ENCODE measurements around the gene PHF2. TPM values are rescaled to one million over a fixed set of nuclear protein-coding genes. Genes with fewer than 3 reads are reported as not detected.

PHF2 gene
- total RNA-seq, 4 donors from 2014 or later: 32.8 to 50.1 (median 33.0) TPM

DNA sequence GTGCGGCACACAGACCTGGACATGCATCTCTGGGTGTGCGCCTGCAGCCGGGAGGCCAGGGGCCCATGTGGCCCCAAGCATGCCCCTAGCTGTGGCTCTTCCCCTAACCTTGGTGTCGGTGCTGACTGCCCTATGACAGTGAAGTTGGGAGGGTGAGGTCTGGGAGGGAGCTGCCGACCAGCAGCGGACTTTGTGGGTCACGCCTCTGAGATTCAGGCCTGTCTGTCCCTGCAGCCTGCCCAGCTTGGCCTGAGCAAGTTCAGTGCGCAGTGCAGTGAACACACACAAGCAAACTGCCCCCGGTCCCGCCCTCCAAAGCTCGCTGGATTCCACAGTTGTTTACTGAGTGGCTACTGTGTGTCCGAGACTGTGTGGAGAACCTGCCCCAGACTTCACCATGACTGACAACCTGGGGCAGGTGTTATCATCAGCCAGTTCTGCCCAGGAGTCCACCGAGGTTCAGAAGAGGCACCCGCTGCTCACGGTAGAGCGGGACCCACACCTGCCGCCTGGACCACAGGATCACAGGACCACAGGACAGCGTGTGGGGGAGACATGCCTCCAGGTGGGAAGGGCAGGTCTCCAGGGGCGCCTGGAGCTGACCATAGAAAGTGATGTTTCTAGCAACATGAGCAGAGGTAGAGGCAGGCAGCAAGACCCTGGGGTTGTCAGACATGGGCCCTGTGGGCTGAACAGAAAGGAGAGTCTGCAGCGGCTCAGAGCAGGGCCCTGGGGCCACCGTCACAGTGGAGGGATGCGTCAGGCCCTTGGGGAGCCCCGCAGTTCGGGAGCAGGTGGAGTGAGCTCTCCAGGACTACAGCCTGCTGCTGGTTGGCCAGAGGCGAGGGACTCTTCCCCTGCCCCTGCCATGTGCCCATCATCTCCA, 105.1 kb downstream of the PHF2 start:
- no peak for DNase-seq
- Histone ChIP-seq H3K4me1 (no peaks in the 10 kb centered on the region), H3K9me3 (no peaks in the 10 kb centered on the region), H3K4me3 (replicated peaks in 1 of 3) (no peak overlapping the region), H3K27ac (no peak overlapping the region), H3K36me3 (peaks cover 8 to 16% of the 10 kb centered on the region in 2 donors), H3K27me3 (no peaks in the 10 kb centered on the region)
- intact Hi-C loops (cut with DNase I): loop anchor here (10.0 kb wide), 2 partner anchors 283 to 323 kb away; no protein-coding TSS in a partner anchor
- WGBS, 2 donors: 66 to 73% methylated on average over 6 to 17 of the region's 25 CpGs
- TF ChIP-seq POLR2A (IDR thresholded peaks at IDR 0.05): no peak
- TF ChIP-seq, protein P1, sequence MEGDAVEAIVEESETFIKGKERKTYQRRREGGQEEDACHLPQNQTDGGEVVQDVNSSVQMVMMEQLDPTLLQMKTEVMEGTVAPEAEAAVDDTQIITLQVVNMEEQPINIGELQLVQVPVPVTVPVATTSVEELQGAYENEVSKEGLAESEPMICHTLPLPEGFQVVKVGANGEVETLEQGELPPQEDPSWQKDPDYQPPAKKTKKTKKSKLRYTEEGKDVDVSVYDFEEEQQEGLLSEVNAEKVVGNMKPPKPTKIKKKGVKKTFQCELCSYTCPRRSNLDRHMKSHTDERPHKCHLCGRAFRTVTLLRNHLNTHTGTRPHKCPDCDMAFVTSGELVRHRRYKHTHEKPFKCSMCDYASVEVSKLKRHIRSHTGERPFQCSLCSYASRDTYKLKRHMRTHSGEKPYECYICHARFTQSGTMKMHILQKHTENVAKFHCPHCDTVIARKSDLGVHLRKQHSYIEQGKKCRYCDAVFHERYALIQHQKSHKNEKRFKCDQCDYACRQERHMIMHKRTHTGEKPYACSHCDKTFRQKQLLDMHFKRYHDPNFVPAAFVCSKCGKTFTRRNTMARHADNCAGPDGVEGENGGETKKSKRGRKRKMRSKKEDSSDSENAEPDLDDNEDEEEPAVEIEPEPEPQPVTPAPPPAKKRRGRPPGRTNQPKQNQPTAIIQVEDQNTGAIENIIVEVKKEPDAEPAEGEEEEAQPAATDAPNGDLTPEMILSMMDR (IDR thresholded peaks at IDR 0.05): no peak

DNA sequence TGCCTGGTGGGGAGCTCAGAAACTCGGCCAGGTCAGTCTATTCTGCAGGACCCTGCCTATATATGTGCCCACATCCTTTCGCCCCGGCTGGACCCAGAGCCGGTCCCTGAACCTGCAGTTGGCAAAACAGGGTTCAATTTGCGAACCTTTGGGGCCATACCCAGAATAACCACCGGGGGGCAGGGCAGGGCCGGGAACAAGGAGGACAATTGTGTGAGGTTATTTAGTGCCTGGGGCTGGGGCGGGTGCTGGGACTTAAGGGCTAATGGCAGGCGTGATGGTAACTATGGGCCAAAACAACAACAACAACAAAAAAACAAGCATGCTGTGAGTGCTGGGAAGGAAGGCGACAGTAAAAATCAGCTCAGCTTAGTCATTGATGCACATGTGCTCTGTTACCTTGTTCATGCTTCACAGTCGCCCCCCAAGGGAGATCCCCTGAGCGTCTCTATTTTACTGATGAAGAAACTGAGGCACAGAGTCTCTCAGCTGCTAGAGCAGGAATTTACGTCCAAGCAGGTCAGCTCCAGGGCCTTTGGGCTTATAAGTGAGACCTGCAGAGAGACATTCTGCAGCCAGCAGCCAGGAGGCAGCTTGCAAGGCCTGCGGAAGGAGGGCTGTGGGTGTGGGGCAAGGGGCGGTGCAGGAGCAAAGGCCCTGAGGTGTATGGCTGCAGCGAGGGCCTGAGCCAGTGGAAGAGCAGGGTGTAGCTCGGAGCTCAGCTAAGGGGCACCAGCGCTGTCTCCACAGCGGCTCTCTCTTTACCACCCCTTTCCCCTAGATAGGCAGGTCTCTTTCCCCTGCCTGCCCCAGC, 106.0 kb downstream of the PHF2 start:
- H3K4me1 ChIP-seq: no peaks in the 10 kb centered on the region
- no peak overlapping the region for H3K27ac ChIP-seq
- H3K9me3 ChIP-seq: no peaks in the 10 kb centered on the region
- intact Hi-C loops (cut with DNase I): loop anchor here (10.0 kb wide), 2 partner anchors 282 to 322 kb away; no protein-coding TSS in a partner anchor
- H3K36me3 ChIP-seq: peaks cover 0 to 8% of the 10 kb centered on the region in 2 donors
- TF ChIP-seq, protein P1 (IDR thresholded peaks at IDR 0.05): peak in 5 of 6 experiments; percentile 65 to 82 (median 67)
- no peak for TF ChIP-seq POLR2A (IDR thresholded peaks at IDR 0.05)
- no peaks in the 10 kb centered on the region for H3K27me3 ChIP-seq
- H3K4me3 ChIP-seq (replicated peaks in 1 of 3): no peak overlapping the region
- whole genome bisulfite sequencing, 2 donors: 47 to 49% methylated on average over 18 to 19 of the region's 19 CpGs
- DNase-seq: peak; percentile 51 to 58

GRCh38 chr9:93683331-93684134, 107.1 kb downstream of the PHF2 start:
- no peak overlapping the region for H3K27ac ChIP-seq
- intact Hi-C loops (cut with DNase I): loop anchor here (10.0 kb wide), 2 partner anchors 281 to 321 kb away; no protein-coding TSS in a partner anchor
- H3K4me3 ChIP-seq (replicated peaks in 1 of 3): no peak overlapping the region
- H3K9me3 ChIP-seq: no peaks in the 10 kb centered on the region
- no peak for DNase-seq
- no peaks in the 10 kb centered on the region for H3K4me1 ChIP-seq
- H3K27me3 ChIP-seq: no peaks in the 10 kb centered on the region
- 82 to 95% methylated on average over 7 to 10 of the region's 10 CpGs for WGBS, 2 donors
- H3K36me3 ChIP-seq: no peaks in the 10 kb centered on the region
- TF ChIP-seq, protein P1 (IDR thresholded peaks at IDR 0.05): no peak
- TF ChIP-seq POLR2A (IDR thresholded peaks at IDR 0.05): no peak

- 80 to 89% methylated on average over 17 to 20 of the region's 20 CpGs for WGBS, 2 donors
- Histone ChIP-seq H3K9me3 (peaks cover 2% of the 10 kb centered on the region), H3K4me3 (replicated peaks in 1 of 3) (no peak overlapping the region), H3K27me3 (no peaks in the 10 kb centered on the region), H3K36me3 (no peaks in the 10 kb centered on the region), H3K27ac (no peak overlapping the region), H3K4me1 (no peaks in the 10 kb centered on the region)
- TF ChIP-seq POLR2A (IDR thresholded peaks at IDR 0.05): no peak
- TF ChIP-seq, protein P1 (IDR thresholded peaks at IDR 0.05): no peak
- intact Hi-C loops (cut with DNase I): loop anchor here (10.0 kb wide), 2 partner anchors 281 to 321 kb away; no protein-coding TSS in a partner anchor
- DNase-seq: no peak
These were observed 107.9 kb downstream of the PHF2 start for GRCh38 chr9:93684161-93684765.

All from thyroid gland (tissue), 4 donors.